HEK293T (cell line): ENCODE measurements around the gene CLDN24.

ENCODE experiments used
- ARNT ChIP-seq: fragments of 450-650 bp; IDR thresholded peaks from 2 replicates; pipeline ENCODE4 v1.6.1; 2017; ENCODE audit warnings: mild to moderate bottlenecking
- BHLHE40 ChIP-seq: fragments of 450-650 bp; IDR thresholded peaks from 2 replicates; pipeline ENCODE4 v1.6.1; 2016; ENCODE audit warnings: mild to moderate bottlenecking, moderate library complexity, borderline replicate concordance
- CTBP1 ChIP-seq: fragments of 450-650 bp; IDR thresholded peaks from 2 replicates; pipeline ENCODE4 v1.6.1; 2016; ENCODE audit warnings: borderline replicate concordance
- FOXA1 ChIP-seq: fragments of 450-650 bp; IDR thresholded peaks from 2 replicates; pipeline ENCODE4 v1.6.1; 2016; ENCODE audit warnings: mild to moderate bottlenecking
- HDGF ChIP-seq: fragments of 450-650 bp; IDR thresholded peaks from 2 replicates; pipeline ENCODE4 v1.6.1; 2017; ENCODE audit warnings: antibody characterized with exemption, borderline replicate concordance
- L3MBTL2 ChIP-seq: fragments of 450-650 bp; conservative IDR thresholded peaks from 2 replicates; pipeline ENCODE4 v1.6.1; 2016; ENCODE audit warnings: mild to moderate bottlenecking
- NFRKB ChIP-seq: fragments of 450-650 bp; IDR thresholded peaks from 2 replicates; pipeline ENCODE4 v1.6.1; 2016; ENCODE audit warnings: mild to moderate bottlenecking, moderate library complexity
- PKNOX1 ChIP-seq: fragments of 450-650 bp; IDR thresholded peaks from 2 replicates; pipeline ENCODE4 v1.6.1; 2016
- SP1 ChIP-seq: fragments of 450-650 bp; IDR thresholded peaks from 2 replicates; pipeline ENCODE4 v1.6.1; 2017
- SUZ12 ChIP-seq: fragments of 450-650 bp; IDR thresholded peaks from 2 replicates; pipeline ENCODE4 v1.6.1; 2016; ENCODE audit warnings: mild to moderate bottlenecking
- TARDBP ChIP-seq: fragments of 450-650 bp; IDR thresholded peaks from 2 replicates; pipeline ENCODE4 v1.6.1; 2016

- TF ChIP-seq TARDBP: no peak
- TF ChIP-seq NFRKB: no peak
- no peak for TF ChIP-seq PKNOX1
- no peak for TF ChIP-seq FOXA1
- TF ChIP-seq L3MBTL2: no peak
- no peak for TF ChIP-seq SUZ12
- TF ChIP-seq CTBP1: no peak
- TF ChIP-seq SP1: no peak
- TF ChIP-seq ARNT: no peak
- no peak for TF ChIP-seq BHLHE40
- no peak for TF ChIP-seq HDGF
Observed at GRCh38 chr4:183329954-183330742, 7.9 kb upstream of the CLDN24 start.
